ENCODE results near the gene CBFA2T2.
A peak's percentile ranks its signal among the peaks of the same experiment; 100 is the strongest.
"Not testable (repeated sequence)": the region's sequence is repeated elsewhere in the genome, so short reads cannot be mapped to it uniquely, and the experiment has no call there.

The CBFA2T2 gene

DNA sequence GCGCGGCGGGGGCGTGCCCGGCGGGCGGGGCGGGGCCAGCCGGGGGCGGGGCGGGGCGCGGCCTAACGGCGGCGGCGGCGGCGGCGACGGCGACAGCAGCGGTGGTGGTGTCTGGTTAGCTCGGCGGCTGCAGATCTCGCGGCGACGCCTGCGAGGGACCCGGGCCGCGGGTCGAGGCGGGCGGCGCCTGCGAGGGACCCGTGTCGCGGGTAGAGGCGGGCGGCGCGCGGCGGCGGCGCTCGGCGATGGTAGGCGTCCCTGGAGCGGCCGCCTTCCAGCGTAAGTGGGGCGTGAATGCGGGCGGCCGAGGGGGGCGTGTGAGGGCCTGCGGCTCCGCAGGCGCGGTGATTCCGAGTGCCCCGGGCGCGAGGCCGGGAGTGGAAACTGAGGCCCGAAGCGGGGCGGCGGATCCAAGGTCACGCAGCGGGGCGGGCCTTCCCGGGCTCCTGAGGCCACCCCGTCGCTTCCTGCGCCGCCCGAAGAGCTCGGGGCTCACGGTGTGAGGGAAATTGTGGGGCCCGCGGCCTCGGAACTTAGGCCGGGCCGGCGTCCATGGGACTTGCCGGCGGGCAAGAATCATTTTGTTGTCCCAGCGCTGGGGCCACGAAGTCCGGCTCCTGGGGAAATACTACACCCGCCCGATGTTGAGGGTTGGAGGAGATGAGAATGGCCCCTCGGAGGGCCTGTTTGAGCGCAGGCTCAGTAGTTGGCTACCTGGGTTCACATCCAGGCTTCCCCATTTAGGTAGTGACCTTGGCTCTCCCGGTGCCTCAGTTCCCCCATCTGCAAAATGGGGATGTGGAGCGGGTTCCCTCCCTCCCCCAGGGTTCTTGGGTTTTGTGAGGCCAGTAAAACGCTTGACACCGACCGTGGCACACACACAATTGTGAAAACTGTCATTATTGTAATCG lies at the start of gene CBFA2T2:
Gene CBFA2T2 (plus strand): TSS at position 74 of the 911 bp plus-strand sequence. CDS start 172 bp downstream, at position 246.
- Mint-ChIP-seq H3K4me1 (ENCODE audit: low read depth) (peaks cover 8% of the 10 kb centered on the region), H3K27me3 (ENCODE audit: low read depth) (no peaks in the 10 kb centered on the region), H3K36me3 (ENCODE audit: low read depth) (peaks cover 1% of the 10 kb centered on the region), H3K27ac (peak within 1 kb of the TSS; percentile 86), H3K4me3 (peak within 1 kb of the TSS; percentile 89), H3K9me3 (no peaks in the 10 kb centered on the region)
- DNase-seq (ENCODE audit: low spot score), result no peak

DNA sequence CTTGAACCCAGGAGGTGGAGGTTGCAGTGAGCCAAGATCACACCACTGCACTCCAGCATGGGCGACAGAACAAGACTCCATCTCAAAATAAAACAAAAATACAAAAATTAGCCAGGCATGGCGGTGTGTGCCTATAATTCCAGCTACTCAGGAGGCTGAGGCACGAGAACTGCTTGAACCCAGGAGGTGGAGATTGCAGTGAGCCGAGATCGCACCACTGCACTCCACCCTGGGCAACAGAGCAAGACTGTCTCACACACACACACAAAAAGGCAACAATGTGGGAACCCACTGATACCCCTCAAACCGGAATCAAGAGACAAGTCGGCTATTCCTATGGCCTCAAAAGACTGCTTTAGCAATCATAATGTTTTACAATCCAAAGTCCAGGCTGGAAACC lies 49.3 kb upstream of the CBFA2T2 start:
- not testable (repeated sequence) for H3K36me3 Mint-ChIP-seq (ENCODE audit: low read depth); H3K27ac Mint-ChIP-seq; H3K4me3 Mint-ChIP-seq; H3K9me3 Mint-ChIP-seq; DNase-seq (ENCODE audit: low spot score); H3K4me1 Mint-ChIP-seq (ENCODE audit: low read depth)
- peaks cover 13% of the 10 kb centered on the region for H3K27me3 Mint-ChIP-seq (ENCODE audit: low read depth)

DNA sequence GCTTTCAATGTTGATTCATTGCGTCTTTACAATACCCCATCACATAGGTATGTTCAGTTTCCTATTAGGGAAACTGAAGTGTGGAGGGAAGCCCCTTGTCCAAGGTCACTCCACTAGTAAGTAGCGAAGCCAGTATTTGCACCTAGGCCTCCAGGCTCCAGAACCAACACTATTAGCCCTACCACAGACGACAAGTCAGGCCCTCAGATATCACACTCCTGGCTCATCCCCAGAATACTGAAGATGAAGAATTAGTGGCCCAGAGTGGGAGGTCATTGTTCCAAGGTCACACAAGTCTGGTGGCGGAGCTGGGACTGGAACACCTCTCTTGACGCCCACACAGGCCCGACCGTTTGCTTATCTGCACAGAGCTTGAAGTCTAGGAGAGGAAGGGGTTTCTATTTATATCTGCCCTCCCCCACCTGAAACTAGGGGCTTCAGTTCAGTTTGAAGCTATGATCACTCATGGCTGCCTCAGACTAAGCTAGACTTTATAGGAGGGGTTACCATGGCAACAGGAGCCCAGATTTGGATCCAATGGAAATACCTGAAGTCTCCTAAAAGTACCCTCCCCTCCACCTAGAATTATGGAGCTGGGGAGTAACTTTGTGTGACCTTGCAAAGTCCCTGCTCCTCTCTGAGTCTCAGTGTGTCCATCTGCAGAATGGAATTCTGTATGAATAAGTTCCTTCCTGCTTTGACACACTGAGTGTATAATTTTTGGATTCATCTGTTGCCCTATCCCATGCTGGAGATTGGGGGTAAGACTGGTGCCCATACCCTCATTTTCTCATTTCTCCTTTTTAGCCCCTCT lies 48.5 kb upstream of the CBFA2T2 start:
- Mint-ChIP-seq H3K4me3 (no peak overlapping the region), H3K27me3 (ENCODE audit: low read depth) (peaks cover 13% of the 10 kb centered on the region), H3K4me1 (ENCODE audit: low read depth) (peaks cover 9% of the 10 kb centered on the region), H3K27ac (no peak overlapping the region), H3K9me3 (no peaks in the 10 kb centered on the region), H3K36me3 (ENCODE audit: low read depth) (no peaks in the 10 kb centered on the region)
- DNase-seq (ENCODE audit: low spot score), result no peak

DNA sequence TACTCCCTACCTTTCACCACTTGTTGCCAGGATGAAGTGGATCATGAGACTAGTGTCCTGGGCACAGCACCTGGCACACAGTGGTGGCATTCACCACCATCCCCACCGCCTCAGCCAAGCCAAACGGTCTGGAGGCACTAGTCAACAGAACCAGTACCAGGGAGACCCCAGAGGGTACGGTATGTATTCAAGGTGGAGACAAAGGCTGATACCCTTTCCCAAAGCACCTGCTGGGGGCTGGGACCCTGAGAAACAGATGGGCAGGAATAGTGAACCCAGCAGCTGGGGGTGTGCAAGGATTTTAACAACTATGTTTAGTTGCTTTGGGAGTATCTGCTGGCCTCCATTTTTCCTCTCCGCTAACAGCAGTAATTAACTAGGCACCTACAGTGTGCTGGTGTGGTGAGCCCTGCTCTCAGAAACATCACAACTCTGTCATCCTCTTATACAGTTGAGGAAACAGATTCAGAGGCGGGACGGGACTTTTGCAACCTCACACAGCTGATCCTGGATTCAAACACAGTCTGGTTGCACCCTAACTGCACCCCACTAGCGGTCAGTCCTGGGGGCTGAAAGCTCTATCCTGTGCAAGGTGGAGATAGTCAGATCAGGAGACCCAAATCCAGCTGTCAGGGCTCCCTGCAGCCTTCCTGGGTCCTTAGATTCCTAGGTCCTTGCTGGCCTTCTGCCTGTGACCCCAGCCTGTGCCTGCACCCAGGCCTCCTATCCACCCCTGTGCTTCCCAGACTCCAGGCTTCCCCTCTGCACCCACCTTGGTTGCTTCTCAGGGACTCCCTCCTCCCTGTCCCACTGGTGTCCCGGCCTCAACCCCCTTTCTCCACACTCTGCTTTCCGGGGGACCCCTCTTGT lies 47.5 kb upstream of the CBFA2T2 start:
- Mint-ChIP-seq H3K4me1 (ENCODE audit: low read depth) (peaks cover 10% of the 10 kb centered on the region), H3K27ac (peak overlapping the region; percentile 31), H3K4me3 (peak overlapping the region; percentile 77), H3K27me3 (ENCODE audit: low read depth) (peaks cover 13% of the 10 kb centered on the region), H3K36me3 (ENCODE audit: low read depth) (no peaks in the 10 kb centered on the region), H3K9me3 (no peaks in the 10 kb centered on the region)
- DNase-seq (ENCODE audit: low spot score), result no peak

DNA sequence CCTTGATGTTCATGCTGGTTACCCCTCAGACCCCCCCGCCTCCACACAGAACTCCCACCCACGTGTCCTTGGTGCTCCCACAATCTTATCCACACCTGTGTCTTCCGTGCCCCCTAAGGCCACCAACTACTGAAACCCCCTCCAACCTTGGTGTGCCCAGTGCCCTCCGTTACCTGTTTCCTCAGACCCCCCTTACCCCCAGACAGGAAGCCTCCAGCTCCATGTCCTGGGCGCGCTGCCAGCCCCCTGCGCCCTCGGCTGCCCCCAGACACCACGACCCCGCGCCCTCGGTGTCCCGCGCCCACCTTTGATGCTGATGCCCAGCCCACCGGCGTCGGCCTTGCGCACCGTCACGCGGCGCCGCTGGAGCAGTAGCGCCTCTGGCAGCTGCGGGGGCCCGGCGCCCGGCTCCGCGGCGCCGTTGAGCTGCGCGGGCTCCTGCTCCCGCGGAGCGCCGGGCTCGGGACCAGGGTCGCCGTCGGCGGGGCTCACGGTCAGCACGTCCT lies 46.8 kb upstream of the CBFA2T2 start:
- Mint-ChIP-seq H3K27ac (peak overlapping the region; percentile 31), H3K9me3 (no peaks in the 10 kb centered on the region), H3K27me3 (ENCODE audit: low read depth) (peaks cover 13% of the 10 kb centered on the region), H3K4me3 (peak overlapping the region; percentile 77), H3K4me1 (ENCODE audit: low read depth) (peaks cover 10% of the 10 kb centered on the region), H3K36me3 (ENCODE audit: low read depth) (no peaks in the 10 kb centered on the region)
- DNase-seq (ENCODE audit: low spot score), result peak; percentile 19

DNA sequence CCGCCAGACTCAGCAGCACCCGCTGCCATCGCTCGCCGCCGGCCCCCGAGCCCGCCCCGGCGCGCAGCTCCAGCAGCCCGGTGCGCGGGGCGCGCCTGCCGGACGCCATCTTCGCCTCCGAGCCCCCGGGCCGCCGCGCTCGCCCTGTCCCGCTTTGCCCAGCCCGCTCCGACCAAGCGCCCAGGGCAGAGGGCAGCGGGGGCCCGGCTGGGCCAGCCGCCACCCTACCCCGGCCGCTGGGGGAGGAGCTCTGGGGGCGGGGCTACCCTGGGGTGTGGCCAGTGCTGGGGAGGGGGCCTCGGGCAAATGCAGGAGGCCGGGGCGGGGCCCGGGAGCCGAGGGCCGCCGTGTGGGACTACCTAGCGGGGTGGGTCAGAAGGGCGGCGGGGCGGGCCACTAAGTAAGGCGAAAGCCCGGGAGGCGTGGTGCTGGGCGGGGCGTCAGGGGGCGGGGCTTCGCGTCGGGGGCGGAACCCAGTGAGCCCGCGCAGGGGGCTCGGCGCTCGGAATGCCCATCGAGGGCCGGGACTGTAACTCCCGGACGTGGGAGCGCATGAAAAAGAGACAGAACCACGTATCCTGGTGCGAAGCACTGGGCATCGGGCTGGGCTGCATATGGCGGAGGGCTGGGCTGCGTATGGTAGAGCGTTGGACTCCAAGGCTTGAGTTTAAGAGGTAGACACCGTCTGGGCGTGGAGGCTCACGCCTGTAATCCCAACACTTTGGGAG lies 46.2 kb upstream of the CBFA2T2 start, which contains the start of gene SNTA1:
Gene SNTA1 (minus strand): TSS at position 252 of the 728 bp plus-strand sequence. CDS start 143 bp downstream, at position 109.
- peaks cover 13% of the 10 kb centered on the region for H3K27me3 Mint-ChIP-seq (ENCODE audit: low read depth)
- peak; percentile 87 for DNase-seq (ENCODE audit: low spot score)
- peak within 1 kb of the TSS; percentile 88 for H3K27ac Mint-ChIP-seq
- no peaks in the 10 kb centered on the region for H3K9me3 Mint-ChIP-seq
- H3K36me3 Mint-ChIP-seq (ENCODE audit: low read depth), result no peaks in the 10 kb centered on the region
- H3K4me1 Mint-ChIP-seq (ENCODE audit: low read depth), result peaks cover 10% of the 10 kb centered on the region
- H3K4me3 Mint-ChIP-seq, result peak within 1 kb of the TSS; percentile 93

DNA sequence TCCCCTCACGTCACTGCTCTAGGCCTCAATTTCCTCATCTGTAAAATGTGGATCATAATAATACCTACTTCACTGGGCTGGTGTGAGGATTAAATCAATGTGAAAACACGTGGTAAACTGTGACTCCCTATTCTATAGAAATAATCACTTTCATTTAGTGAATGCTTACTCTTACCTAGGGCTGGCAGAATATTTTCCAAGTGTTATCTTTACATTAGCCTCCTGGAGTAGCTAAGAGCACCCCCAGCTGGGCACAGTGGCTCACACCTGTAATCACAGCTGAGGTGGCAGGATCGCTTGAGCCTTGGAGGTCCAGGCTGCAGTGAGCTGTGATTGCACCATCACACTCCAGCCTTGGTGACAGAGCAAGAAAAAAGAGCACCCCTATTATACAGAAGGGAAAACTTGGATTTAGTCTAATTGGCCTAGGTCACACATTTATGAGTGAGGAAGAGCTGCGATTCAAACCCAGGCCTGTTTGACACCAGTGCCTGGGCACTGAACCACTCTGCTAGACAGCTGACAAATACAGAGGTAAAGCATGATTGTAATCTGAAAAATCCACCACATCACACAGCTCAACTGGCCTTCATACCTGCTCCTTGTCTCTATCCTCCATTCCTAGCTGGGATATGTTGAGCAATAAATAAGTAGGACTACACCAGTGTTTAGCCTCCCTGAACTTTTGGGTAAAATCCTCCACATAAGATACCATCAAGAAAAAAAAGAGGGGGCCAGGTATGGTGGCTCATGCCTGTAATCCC lies 44.9 kb upstream of the CBFA2T2 start:
- Mint-ChIP-seq H3K36me3 (ENCODE audit: low read depth) (no peaks in the 10 kb centered on the region), H3K27me3 (ENCODE audit: low read depth) (peaks cover 13% of the 10 kb centered on the region), H3K27ac (peak overlapping the region; percentile 88), H3K9me3 (no peaks in the 10 kb centered on the region), H3K4me1 (ENCODE audit: low read depth) (peaks cover 10% of the 10 kb centered on the region), H3K4me3 (peak overlapping the region; percentile 93)
- DNase-seq (ENCODE audit: low spot score), result no peak

DNA sequence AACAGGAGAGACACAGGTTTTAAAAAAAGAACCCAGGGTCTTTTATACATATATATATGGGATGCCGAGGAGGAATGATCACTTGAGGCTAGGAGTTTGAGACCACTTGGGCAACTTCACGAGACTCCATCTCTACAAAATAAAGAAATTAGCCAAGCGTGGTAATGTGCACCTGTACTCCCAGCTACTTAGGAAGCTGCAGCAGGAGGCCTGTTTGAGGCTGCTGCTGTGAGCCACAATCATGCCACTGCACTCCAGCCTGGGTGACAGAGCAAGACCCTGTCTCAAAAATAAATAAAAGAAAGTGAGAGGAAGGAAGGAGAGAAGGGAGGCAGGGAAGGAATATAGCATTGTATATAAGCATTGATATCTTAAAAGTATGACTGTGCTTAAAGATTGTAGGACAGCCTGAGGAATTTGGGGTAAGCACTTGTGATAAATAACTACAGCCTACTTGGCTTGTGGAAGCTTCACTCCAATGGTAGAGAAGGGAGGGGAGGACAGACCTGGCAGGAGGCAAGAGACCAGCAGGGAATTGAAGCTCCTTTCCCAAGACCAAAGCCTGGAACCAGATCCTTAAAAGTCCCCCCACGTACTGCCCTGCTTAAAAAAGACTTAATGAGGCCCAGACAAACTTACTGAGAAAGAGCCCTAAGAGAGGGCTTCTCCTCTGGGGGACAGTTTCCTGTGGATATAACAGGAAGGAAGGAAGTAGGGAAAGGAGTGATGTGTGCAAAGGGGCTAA lies 43.8 kb upstream of the CBFA2T2 start:
- H3K27me3 Mint-ChIP-seq (ENCODE audit: low read depth), result peaks cover 13% of the 10 kb centered on the region
- H3K4me3 Mint-ChIP-seq, result no peak overlapping the region
- H3K36me3 Mint-ChIP-seq (ENCODE audit: low read depth), result no peaks in the 10 kb centered on the region
- H3K27ac Mint-ChIP-seq, result no peak overlapping the region
- no peaks in the 10 kb centered on the region for H3K9me3 Mint-ChIP-seq
- DNase-seq (ENCODE audit: low spot score), result no peak
- peaks cover 10% of the 10 kb centered on the region for H3K4me1 Mint-ChIP-seq (ENCODE audit: low read depth)

DNA sequence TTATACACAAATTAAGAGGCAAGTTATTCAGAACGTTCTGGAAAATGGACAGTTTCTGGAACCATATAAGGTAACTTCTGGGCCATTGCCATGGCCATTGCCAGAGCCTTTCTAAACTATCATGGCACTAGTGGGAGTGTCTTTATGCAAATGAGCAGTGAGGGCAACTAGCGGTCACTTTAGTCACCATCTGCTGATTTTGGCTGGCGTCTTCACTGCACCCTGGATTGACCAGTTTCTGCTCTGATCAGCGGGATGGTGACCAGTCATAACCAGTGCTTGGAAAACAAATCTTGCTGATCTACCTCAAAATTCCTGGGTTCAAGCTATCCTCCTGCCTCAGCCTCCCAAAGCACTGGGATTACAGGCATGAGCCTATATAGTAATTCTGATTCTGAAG lies 39.0 kb upstream of the CBFA2T2 start:
- Mint-ChIP-seq H3K9me3 (no peaks in the 10 kb centered on the region), H3K4me3 (no peak overlapping the region), H3K27ac (no peak overlapping the region), H3K36me3 (ENCODE audit: low read depth) (no peaks in the 10 kb centered on the region), H3K4me1 (ENCODE audit: low read depth) (peaks cover 2% of the 10 kb centered on the region), H3K27me3 (ENCODE audit: low read depth) (peaks cover 3% of the 10 kb centered on the region)
- DNase-seq (ENCODE audit: low spot score), result no peak

DNA sequence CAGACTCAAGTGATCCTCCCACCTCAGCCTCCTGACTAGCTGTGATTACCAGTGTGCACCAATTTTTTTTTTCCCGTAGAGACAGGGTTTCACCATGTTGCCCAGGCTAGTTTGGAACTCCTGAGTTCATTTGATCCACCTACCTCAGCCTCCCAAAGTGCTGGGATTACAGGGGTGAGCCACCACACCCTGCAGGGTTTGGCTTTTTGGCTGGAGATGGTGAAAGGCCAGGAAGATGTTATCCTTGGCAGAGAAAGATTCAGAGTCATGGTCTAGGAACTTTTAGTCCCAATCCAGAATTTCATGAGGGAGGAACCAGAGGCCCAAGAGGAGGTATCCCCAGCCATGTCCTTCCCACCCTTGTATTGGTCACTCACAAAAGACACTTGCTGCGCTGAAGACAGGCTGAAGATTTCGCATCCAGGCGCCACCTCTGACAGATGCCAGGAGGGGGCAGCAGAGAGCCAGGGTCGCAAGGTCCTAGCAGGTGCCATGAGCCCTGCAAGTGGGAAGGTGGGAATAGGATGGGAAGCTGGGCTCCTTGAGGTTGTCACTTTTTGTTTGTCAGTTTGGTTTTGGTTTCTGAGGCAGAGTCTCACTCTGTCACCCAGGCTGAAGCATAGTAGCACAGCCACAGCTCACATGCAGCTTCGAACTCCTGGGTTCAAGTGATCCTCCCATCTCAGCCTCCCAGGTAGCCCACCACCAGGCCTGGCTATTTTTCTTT lies 32.8 kb upstream of the CBFA2T2 start:
- H3K4me1 Mint-ChIP-seq (ENCODE audit: low read depth); H3K27me3 Mint-ChIP-seq (ENCODE audit: low read depth); H3K9me3 Mint-ChIP-seq; H3K36me3 Mint-ChIP-seq (ENCODE audit: low read depth); H3K27ac Mint-ChIP-seq; H3K4me3 Mint-ChIP-seq: not testable (repeated sequence)
- DNase-seq (ENCODE audit: low spot score), result peak; percentile 69

DNA sequence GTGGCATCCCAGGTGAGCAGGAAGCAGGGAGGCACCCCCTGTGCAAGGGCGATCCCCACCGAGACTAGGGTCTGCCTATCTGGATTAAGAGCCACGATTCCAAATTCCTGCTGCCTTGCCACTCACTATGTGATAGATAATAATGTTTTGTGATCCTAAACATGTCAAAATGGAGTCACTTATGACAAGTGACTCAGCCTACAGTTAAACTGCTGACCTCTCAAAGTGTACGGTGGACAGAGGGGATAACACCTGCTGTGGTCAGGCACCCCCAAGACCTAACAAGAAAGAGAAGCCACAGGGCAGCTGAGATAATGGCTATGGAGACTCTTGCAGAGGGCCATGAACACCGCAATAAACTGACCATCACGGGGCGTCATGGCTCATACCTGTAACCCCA lies 30.3 kb upstream of the CBFA2T2 start:
- Mint-ChIP-seq H3K27me3 (ENCODE audit: low read depth) (peaks cover 3% of the 10 kb centered on the region), H3K4me1 (ENCODE audit: low read depth) (no peaks in the 10 kb centered on the region), H3K27ac (no peak overlapping the region), H3K4me3 (no peak overlapping the region), H3K36me3 (ENCODE audit: low read depth) (no peaks in the 10 kb centered on the region), H3K9me3 (no peaks in the 10 kb centered on the region)
- no peak for DNase-seq (ENCODE audit: low spot score)

Data from T-helper 2 cell treated with Interferon-gamma antibody and Interleukin-4, amounts not matched to agents 5 μg/mL and 100 μg/mL, for 36 hours (primary cell).